Astrocyte (in vitro differentiated cells and primary cell): ENCODE results near the gene PSMD1.

ENCODE experiments used
- CTCF ChIP-seq: IDR thresholded peaks from 2 replicates; pipeline ENCODE4 v1.5.1; 2011; ENCODE audit warnings: low read depth, mild to moderate bottlenecking, inconsistent platforms, low read length, moderate library complexity; ENCODE audit not compliant: insufficient read depth
- EZH2 ChIP-seq: IDR thresholded peaks from 2 replicates; pipeline ENCODE4 v1.6.1; 2012; ENCODE audit warnings: mild to moderate bottlenecking, low read length, inconsistent platforms; ENCODE audit not compliant: insufficient read depth

DNA sequence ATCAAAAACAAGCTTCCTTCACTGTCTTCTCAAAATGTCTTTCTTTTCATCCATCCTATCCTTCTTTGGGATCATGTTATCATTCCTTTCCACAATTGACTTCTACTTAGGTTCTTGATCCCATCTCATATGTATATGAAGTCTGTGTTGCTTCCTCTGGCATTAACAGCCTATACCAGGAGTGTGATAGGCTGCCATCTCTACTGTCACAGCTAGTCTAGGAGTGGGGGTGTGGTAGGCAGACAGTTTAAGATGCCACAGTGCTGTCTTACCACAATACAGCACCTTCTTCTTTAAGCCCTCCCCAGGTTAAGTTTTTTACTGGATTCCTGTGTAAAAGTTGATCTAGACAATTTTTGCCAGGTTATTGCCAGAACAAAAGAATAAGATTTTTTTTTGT lies 71.9 kb downstream of the PSMD1 start:
- TF ChIP-seq CTCF, result no peak
- TF ChIP-seq EZH2, result no peak
